DMS153 (cell line): ENCODE data around the gene RBBP8NL.
"Not testable (repeated sequence)": the region's sequence is repeated elsewhere in the genome, so short reads cannot be mapped to it uniquely, and the experiment has no call there.

Source experiments
- DNase-seq: peaks from one replicate; lab custom pipeline; 2025; lab: John Stamatoyannopoulos, UW

RBBP8NL gene

DNA sequence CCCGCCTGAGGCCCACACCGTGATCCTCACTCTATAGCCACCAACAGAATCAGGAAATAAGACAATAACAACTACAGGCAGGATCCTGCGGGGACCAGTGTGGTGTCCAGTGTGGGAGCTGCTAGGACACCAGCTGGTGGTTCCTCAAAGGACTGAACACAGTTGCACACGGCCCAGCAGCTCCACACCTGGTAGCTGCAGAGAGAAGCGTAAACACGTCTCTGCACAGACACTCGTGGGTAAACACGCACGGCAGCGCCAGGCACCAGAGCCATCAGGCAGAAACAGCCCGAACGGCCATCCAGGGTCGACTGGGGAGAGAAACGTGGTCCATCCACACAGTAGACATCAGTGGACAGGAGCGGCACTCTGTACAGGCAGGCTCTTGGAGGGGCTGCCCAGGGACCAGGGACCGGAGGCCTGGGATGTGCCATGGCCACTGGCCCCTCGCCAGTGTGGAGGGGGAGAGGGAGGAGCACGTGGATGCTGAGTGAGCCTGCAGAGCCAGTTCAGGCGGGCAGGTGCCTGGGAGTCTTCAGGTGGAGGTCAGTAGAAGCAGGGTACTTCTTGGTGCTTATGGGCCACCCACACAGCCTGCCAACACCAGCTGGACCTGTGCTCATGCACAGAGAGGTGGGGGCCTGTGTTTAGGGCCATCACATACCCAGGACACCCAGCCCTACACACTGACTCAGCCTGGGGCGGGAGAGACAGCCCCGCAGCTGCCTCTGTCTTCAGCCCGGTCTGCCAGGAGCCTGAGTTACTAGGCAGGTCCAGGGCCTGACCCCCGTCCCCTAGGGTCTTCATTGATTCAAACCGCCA lies 52.8 kb downstream of the RBBP8NL start:
- DNase-seq, result no peak

- DNase-seq, result not testable (repeated sequence)
Measured at GRCh38 chr20:62373631-62374179, 53.6 kb downstream of the RBBP8NL start.

DNA sequence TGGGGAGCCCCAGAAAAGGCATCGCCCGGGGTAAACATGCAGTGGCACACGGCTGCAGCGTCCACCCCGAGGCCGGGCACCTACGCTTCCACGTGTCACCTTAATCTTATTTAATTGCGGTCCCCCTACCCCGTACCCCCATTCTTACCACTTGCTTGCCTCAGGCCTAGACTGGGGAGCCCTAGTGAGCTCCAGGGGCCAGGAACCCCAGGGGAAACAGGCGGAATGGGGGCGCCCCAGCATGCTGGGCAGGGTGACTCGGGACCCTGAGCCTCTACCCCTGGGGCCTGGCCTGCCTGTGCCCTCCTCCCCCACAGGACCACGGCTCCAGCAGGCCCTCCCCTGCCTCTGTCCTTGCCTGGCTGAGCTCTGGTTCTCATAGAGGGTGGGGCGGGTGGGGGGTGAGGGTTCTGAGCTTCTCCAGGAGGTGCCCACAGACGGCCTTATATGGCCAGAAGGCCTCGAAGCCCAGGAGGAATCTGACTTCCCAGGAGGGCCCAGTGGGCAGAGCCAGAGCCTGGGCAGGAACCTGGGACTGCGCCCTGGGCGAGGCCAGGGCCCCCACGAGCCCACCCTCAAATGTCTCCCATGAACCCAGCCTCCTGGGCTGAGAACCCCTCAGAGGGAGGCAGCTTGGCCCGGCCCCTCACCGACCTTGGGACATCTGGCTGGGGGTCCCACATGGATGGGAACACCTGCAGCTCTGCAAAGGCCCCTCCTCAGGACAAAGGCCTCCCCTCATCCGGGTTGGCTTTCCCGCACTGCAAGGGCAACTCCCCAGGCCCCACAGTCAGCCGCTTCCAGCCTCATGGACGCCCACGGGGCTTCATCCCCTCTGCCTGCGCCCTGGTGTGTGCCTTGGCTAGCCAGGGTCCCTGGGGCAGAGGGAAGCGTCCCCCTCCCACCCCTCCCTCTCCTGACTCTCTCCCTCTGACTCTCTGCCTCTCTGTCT lies 55.0 kb downstream of the RBBP8NL start:
- no peak for DNase-seq

GRCh38 chr20:62371588-62372041 lies 55.7 kb downstream of the RBBP8NL start:
- no peak for DNase-seq

- DNase-seq, result no peak
Measured at GRCh38 chr20:62370807-62371587, 56.3 kb downstream of the RBBP8NL start.

GRCh38 chr20:62370115-62370806 lies 57.1 kb downstream of the RBBP8NL start:
- DNase-seq, result no peak

DNA sequence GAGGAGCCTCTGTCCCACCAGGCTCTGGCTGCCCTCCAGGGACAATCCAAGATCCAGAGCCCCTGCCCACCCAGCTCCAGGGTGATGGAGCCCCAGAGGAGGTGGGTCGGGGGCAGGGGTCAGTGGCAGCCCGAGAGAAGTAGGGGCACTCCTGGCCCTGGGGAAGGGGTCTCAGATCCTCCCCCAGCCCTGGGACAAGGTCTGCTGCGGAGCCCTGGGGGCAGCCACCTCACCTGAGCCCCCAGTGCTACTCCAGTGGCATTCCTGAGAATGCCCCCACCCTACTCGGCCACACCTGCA lies 57.6 kb downstream of the RBBP8NL start:
- no peak for DNase-seq

DNA sequence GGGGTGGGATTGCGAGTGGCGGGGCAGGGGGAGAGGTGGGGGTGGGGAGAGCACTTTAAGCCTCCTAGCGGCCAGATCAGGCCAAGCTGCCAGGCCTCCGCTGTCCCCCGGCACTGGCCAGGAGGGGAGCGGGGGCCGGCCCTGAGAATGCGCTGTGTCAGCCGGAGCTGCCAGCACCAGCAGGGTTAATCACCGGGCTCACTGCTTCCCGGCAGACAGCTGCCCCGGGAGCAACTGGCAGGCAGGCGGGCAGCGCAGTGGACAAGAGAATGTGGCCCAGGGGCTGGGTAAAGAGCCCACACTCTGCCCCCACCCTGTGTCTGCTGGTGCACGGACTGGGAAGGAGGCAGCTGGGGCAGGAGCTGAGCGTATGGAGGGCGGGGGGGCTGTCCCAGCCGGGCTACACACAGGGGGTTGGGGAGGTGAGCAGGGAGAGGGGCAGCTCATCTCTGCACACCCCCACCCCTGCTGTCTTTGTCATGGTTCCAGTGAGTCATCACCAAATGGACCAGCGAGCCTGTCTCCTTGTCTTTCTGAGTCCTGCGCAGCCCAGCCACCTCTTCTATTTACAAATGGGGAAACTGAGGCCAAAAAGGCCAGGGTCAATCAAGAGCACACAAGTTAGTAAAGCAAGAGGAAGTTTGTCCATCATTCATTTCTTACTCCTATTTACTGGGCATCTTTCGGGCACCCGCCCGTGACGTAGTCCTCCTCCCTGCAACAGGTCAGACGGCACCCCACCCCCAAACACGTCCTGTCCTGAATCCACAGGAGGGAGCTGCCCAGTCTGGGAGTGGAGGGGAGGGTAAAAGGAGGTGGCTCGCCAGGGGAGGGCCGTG lies 58.1 kb downstream of the RBBP8NL start:
- DNase-seq, result no peak

GRCh38 chr20:62368392-62368975 lies 58.9 kb downstream of the RBBP8NL start:
- DNase-seq, result no peak

GRCh38 chr20:62367633-62368391 lies 59.5 kb downstream of the RBBP8NL start:
- no peak for DNase-seq

- DNase-seq, result no peak
Measured at GRCh38 chr20:62367136-62367632, 60.2 kb downstream of the RBBP8NL start, which contains the start of gene LAMA5. Gene LAMA5, minus strand, starts transcription at chr20:62367312. Its CDS starts 67 bp downstream, at chr20:62367245.

GRCh38 chr20:62366370-62367135 lies 60.8 kb downstream of the RBBP8NL start:
- no peak for DNase-seq

GRCh38 chr20:62365814-62366369 lies 61.4 kb downstream of the RBBP8NL start:
- DNase-seq, result no peak

DNA sequence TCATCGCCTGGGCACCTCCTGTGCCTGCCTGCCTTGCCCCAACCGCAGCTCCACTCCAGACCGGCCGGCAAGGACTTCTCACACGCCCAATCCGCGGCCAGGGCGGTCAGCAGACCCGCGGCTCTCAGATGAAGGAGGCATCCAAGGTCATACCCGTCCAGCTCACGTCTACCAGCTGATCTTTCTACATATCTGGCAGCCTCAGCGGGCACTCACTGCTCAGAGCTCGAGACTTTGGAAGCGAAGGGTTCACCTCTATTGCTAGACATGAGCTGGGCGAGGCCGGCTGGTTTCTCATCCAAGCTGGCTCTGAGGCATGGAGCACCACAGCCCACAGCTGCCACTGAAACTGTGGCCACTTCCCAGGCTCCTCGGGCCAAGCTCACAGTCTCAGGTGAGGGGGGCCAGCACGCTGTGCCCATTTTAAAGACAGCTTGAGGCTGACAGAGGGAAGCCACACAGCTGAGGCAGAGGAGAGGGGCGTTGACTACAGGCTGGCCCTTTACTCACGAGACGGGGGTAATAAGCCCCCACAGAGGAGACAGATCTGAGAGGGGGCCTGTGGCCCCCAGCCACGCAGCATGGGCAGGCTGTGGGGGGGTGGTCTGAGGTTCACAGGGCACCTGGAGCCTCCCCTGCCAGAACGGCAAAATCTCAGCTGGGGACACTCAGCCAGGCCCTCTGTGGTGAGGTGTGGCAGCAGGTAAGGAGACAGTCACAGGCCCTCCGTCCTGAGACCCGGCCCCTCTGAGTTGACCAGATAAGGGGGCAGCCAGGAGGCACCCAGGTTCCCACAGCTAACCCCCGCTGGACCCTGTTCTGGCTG lies 62.2 kb downstream of the RBBP8NL start:
- no peak for DNase-seq

- no peak for DNase-seq
Measured at GRCh38 chr20:62363920-62364851, 63.2 kb downstream of the RBBP8NL start.
